ENCODE results near the gene KLHL8.
"Not testable (repeated sequence)": the region's sequence is repeated elsewhere in the genome, so short reads cannot be mapped to it uniquely, and the experiment has no call there.

Gene KLHL8

GRCh38 chr4:87171944-87172343, 48.5 kb downstream of the KLHL8 start:
- DNase-seq (ENCODE audit: low spot score) = no peak

GRCh38 chr4:87166296-87166854, 54.0 kb downstream of the KLHL8 start:
- DNase-seq (ENCODE audit: low spot score) = no peak

GRCh38 chr4:87165892-87166291, 54.5 kb downstream of the KLHL8 start:
- no peak for DNase-seq (ENCODE audit: low spot score)

GRCh38 chr4:87153078-87153870, 67.1 kb downstream of the KLHL8 start:
- DNase-seq (ENCODE audit: low spot score) = no peak

GRCh38 chr4:87152310-87153041, 67.9 kb downstream of the KLHL8 start:
- no peak for DNase-seq (ENCODE audit: low spot score)

- DNase-seq (ENCODE audit: low spot score) = no peak
These were observed 68.7 kb downstream of the KLHL8 start for GRCh38 chr4:87151730-87152129.

GRCh38 chr4:87150498-87151261, 69.7 kb downstream of the KLHL8 start:
- peak; percentile 36 for DNase-seq (ENCODE audit: low spot score)

- DNase-seq (ENCODE audit: low spot score) = no peak
These were observed 73.3 kb downstream of the KLHL8 start for GRCh38 chr4:87147116-87147515.

GRCh38 chr4:87145934-87146333, 74.5 kb downstream of the KLHL8 start:
- not testable (repeated sequence) for DNase-seq (ENCODE audit: low spot score)

GRCh38 chr4:87144356-87144755, 76.1 kb downstream of the KLHL8 start:
- DNase-seq (ENCODE audit: low spot score) = no peak

GRCh38 chr4:87141428-87141827, 79.0 kb downstream of the KLHL8 start:
- DNase-seq (ENCODE audit: low spot score) = no peak

GRCh38 chr4:87134122-87134521, 86.3 kb downstream of the KLHL8 start:
- DNase-seq (ENCODE audit: low spot score) = no peak

GRCh38 chr4:87133183-87133582, 87.2 kb downstream of the KLHL8 start:
- DNase-seq (ENCODE audit: low spot score) = no peak

- DNase-seq (ENCODE audit: low spot score) = no peak
These were observed 88.4 kb downstream of the KLHL8 start for GRCh38 chr4:87132035-87132434.

GRCh38 chr4:87130985-87131703, 89.3 kb downstream of the KLHL8 start:
- DNase-seq (ENCODE audit: low spot score) = no peak

- no peak for DNase-seq (ENCODE audit: low spot score)
These were observed 90.7 kb downstream of the KLHL8 start for GRCh38 chr4:87129681-87130080.

GRCh38 chr4:87128006-87128705, 92.3 kb downstream of the KLHL8 start:
- DNase-seq (ENCODE audit: low spot score) = no peak

GRCh38 chr4:87126056-87126455, 94.4 kb downstream of the KLHL8 start:
- no peak for DNase-seq (ENCODE audit: low spot score)

GRCh38 chr4:87122252-87122651, 98.2 kb downstream of the KLHL8 start:
- DNase-seq (ENCODE audit: low spot score) = no peak

- peak; percentile 15 for DNase-seq (ENCODE audit: low spot score)
These were observed 98.9 kb downstream of the KLHL8 start for GRCh38 chr4:87121341-87122065.
